Pons (tissue), 1 donor: ENCODE results near the gene MTTP.

ENCODE experiments used
- DNase-seq: peaks from one replicate; pipeline ENCODE4 v3.0.0-alpha.2; 2016; ENCODE audit warnings: low spot score

The MTTP gene

GRCh38 chr4:99593781-99594641 is 19.4 kb downstream of the MTTP start:
- DNase-seq, result peak; percentile 2

- DNase-seq, result no peak
Observed at GRCh38 chr4:99594818-99595217, 20.2 kb downstream of the MTTP start.

GRCh38 chr4:99606716-99607115 is 32.1 kb downstream of the MTTP start:
- no peak for DNase-seq

GRCh38 chr4:99608417-99608816 is 33.8 kb downstream of the MTTP start:
- DNase-seq, result no peak

- DNase-seq, result no peak
Observed at GRCh38 chr4:99610605-99611175, 36.1 kb downstream of the MTTP start.

- no peak for DNase-seq
Observed at GRCh38 chr4:99612281-99612680, 37.7 kb downstream of the MTTP start.

GRCh38 chr4:99612704-99613103 is 38.1 kb downstream of the MTTP start:
- DNase-seq, result no peak

- no peak for DNase-seq
Observed at GRCh38 chr4:99614491-99614890, 39.9 kb downstream of the MTTP start.

GRCh38 chr4:99615170-99615820 is 40.7 kb downstream of the MTTP start:
- no peak for DNase-seq

- DNase-seq, result peak; percentile 5
Observed at GRCh38 chr4:99617374-99617773, 42.8 kb downstream of the MTTP start.

- no peak for DNase-seq
Observed at GRCh38 chr4:99622341-99622740, 47.7 kb downstream of the MTTP start.

GRCh38 chr4:99624141-99624719 is 49.6 kb downstream of the MTTP start:
- DNase-seq, result no peak

GRCh38 chr4:99625369-99625768 is 50.7 kb downstream of the MTTP start:
- DNase-seq, result no peak

GRCh38 chr4:99628040-99628439 is 53.4 kb downstream of the MTTP start:
- no peak for DNase-seq

GRCh38 chr4:99629962-99630554 is 55.4 kb downstream of the MTTP start:
- no peak for DNase-seq

- no peak for DNase-seq
Observed at GRCh38 chr4:99630857-99631360, 56.3 kb downstream of the MTTP start.

GRCh38 chr4:99633772-99634171 is 59.1 kb downstream of the MTTP start:
- no peak for DNase-seq

GRCh38 chr4:99634742-99635360 is 60.2 kb downstream of the MTTP start:
- no peak for DNase-seq

GRCh38 chr4:99635601-99636000 is 61.0 kb downstream of the MTTP start:
- no peak for DNase-seq

GRCh38 chr4:99636422-99636821 is 61.8 kb downstream of the MTTP start:
- DNase-seq, result no peak

- DNase-seq, result no peak
Observed at GRCh38 chr4:99637174-99637573, 62.5 kb downstream of the MTTP start.

- DNase-seq, result peak; percentile 62
Observed at GRCh38 chr4:99640676-99641075, 66.1 kb downstream of the MTTP start.
